Omental fat pad (tissue), 4 donors: ENCODE measurements around the gene GUCY1A2. TPM values are rescaled to one million over a fixed set of nuclear protein-coding genes. Genes with fewer than 3 reads are reported as not detected.
"Not testable (repeated sequence)": the region's sequence is repeated elsewhere in the genome, so short reads cannot be mapped to it uniquely, and the experiment has no call there.

Experiments used
- ATAC-seq: fragments of 150-250 bp; one replicate; pipeline ENCODE4 v1.9.1; 2016; ENCODE audit warnings: mild to moderate bottlenecking, moderate library complexity; ENCODE audit not compliant: low FRiP score
- DNase-seq: peaks from one replicate; pipeline ENCODE4 v3.0.0-alpha.2; 2019; ENCODE audit warnings: low spot score
- total RNA-seq, 4 donors: library from RNA; depleted of rRNA; stranded (reverse); fragments of >200 nt; gene quantifications; one replicate each; pipeline ENCODE4 v1.1.0, GENCODE V29; 2016
- TF ChIP-seq, protein P1 (sequence below), 3 donors: fragments of 450-650 bp; IDR thresholded peaks; one replicate each; pipeline ENCODE4 v1.5.1; 2016 to 2017; ENCODE audit warnings: antibody characterized with exemption in 3 of 3, mild to moderate bottlenecking in 3 of 3, moderate library complexity in 2 of 3

The GUCY1A2 gene
- total RNA-seq, 4 donors from 2014 or later = 2.8 to 26.6 (median 5.1) TPM

DNA sequence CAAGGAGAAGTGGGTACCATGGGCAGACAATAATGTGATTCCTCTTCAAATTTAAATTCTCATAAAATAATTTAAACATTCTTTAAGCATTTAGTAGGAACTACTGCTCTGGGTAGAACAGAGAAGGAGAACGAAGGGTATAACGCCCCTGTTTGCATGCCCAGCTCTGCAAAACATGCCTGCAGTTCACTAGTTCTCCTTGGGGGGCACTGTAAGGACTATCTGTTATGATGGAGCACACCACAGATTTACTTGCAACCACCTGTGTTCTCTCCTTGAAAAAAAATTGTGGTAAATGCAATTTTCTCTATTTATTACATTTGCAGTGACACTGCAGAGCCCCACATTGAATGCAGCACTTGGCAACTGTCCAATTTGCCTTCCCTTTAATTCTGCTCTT lies 100.3 kb downstream of the GUCY1A2 start:
- no peak for ATAC-seq
- TF ChIP-seq, protein P1, sequence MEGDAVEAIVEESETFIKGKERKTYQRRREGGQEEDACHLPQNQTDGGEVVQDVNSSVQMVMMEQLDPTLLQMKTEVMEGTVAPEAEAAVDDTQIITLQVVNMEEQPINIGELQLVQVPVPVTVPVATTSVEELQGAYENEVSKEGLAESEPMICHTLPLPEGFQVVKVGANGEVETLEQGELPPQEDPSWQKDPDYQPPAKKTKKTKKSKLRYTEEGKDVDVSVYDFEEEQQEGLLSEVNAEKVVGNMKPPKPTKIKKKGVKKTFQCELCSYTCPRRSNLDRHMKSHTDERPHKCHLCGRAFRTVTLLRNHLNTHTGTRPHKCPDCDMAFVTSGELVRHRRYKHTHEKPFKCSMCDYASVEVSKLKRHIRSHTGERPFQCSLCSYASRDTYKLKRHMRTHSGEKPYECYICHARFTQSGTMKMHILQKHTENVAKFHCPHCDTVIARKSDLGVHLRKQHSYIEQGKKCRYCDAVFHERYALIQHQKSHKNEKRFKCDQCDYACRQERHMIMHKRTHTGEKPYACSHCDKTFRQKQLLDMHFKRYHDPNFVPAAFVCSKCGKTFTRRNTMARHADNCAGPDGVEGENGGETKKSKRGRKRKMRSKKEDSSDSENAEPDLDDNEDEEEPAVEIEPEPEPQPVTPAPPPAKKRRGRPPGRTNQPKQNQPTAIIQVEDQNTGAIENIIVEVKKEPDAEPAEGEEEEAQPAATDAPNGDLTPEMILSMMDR (IDR thresholded peaks at IDR 0.05) = no peak
- no peak for DNase-seq

DNA sequence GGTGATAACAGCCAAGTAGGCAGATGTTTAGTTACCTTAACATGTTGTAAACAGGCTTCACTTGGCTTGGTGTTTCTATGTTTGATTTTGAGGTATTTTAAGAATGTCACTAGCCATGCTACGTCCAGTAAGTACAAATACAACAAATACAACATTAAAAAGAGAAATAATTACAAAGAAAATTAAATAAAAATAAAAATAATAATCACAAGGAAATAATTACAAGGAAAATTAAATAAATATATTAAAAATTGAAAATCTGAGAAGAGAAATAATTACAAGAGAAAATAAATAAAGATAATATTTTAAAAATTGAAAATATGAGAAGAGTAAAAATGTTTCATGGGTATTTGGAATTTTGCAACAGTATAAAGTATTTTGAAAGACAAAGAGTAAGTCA lies 103.9 kb downstream of the GUCY1A2 start:
- ATAC-seq (no peak), DNase-seq (no peak)
- TF ChIP-seq, protein P1 (IDR thresholded peaks at IDR 0.05) = no peak

DNA sequence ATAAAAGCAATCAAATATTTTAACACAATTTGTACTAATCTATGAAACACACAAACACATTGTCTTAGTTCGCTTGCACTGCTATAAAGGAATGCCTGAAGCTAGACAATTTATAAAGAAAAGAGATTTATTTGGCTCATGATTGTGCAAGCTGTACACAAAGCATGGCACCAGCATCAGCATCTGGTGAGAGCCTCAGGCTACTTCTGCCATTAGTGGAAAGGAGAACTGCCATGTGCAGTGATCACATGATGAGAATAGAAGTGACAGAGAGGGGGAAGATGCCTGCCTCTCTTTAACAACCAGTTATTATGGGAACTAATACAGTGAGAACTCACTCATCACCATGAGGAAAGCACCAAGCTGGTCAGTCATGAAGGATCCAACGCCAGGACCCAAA lies 105.1 kb downstream of the GUCY1A2 start:
- no peak for DNase-seq
- TF ChIP-seq, protein P1 (IDR thresholded peaks at IDR 0.05) = no peak

GRCh38 chr11:106904826-106905225 lies 113.5 kb downstream of the GUCY1A2 start:
- TF ChIP-seq, protein P1 (IDR thresholded peaks at IDR 0.05) = no peak
- ATAC-seq (no peak), DNase-seq (no peak)

More for the DNA sequence above, 105.1 kb downstream of the GUCY1A2 start:
- ATAC-seq = no peak

GRCh38 chr11:106889718-106890117 lies 128.6 kb downstream of the GUCY1A2 start:
- ATAC-seq (no peak), DNase-seq (no peak)
- TF ChIP-seq, protein P1 (IDR thresholded peaks at IDR 0.05) = no peak

- TF ChIP-seq, protein P1 (IDR thresholded peaks at IDR 0.05) = no peak
Observed at GRCh38 chr11:106888386-106888785, 129.9 kb downstream of the GUCY1A2 start.

GRCh38 chr11:106883693-106884092 lies 134.6 kb downstream of the GUCY1A2 start:
- not testable (repeated sequence) for ATAC-seq, DNase-seq

More at GRCh38 chr11:106888386-106888785, 129.9 kb downstream of the GUCY1A2 start:
- ATAC-seq (no peak), DNase-seq (no peak)
